ENCODE measurements around the gene WWOX. TPM values are rescaled to one million over a fixed set of nuclear protein-coding genes. Genes with fewer than 3 reads are reported as not detected.

The WWOX gene
- total and polyA plus RNA-seq, 2 of the 13 experiments (the other 11 are each of a cell fraction or from before 2014, with no cell fraction given), result 9.1 to 37.4 TPM

- Histone ChIP-seq H3K36me3 (replicated peaks in 1 of 2; ENCODE audit: control insufficient read depth in 1 of 2, insufficient read depth in 2 of 2, low read length in 2 of 2) (no peaks in the 10 kb centered on the region), H3K4me3 (replicated peaks in 1 of 3; ENCODE audit: insufficient read depth in 1 of 3, low read depth in 2 of 3, low read length in 3 of 3) (peak overlapping the region; percentile 64 to 74 (median 73)), H3K4me1 (ENCODE audit: insufficient read depth, low read length) (peaks cover 59% of the 10 kb centered on the region), H3K4me2 (ENCODE audit: low read depth, low read length) (peak overlapping the region; percentile 94), H3K27ac (ENCODE audit: extremely low read length, insufficient read depth, low read length) (peak overlapping the region; percentile 88), H3K27me3 (ENCODE audit: control insufficient read depth in 1 of 2, insufficient read depth in 2 of 2, low read length in 2 of 2) (no peaks in the 10 kb centered on the region), H3K9me3 (ENCODE audit: low read length) (no peaks in the 10 kb centered on the region), H2AFZ (ENCODE audit: low read length) (peak overlapping the region; percentile 50), H4K20me1 (ENCODE audit: insufficient read depth, low read length) (no peaks in the 10 kb centered on the region), H3K9ac (ENCODE audit: insufficient read depth, low read depth, low read length) (peak overlapping the region; percentile 71), H3K79me2 (ENCODE audit: insufficient read depth, low read length) (no peaks in the 10 kb centered on the region)
- CTCF ChIA-PET (ENCODE audit: low intra/inter-chr PET ratio, low total read pairs), result no interaction called here
- intact Hi-C loops (cut with micrococcal nuclease; ENCODE audit: unreplicated experiment), result loop anchor here (1.0 to 10.0 kb wide), 7 partner anchors 20 to 1100 kb away; partner anchors contain the start of gene MAF
- in situ Hi-C loops (cut with HindIII; ENCODE audit: extremely low pct_ligation_motif_present, low pct_unique_long_range_greater_than_20kb), result loop anchor here (25.0 kb wide), 1 partner anchor 1107 kb away; the partner anchor contains the start of gene MAF
- ATAC-seq (no peak), DNase-seq (ENCODE audit: low spot score) (no peak), FAIRE-seq (no peak)
- 35% methylated on average over 6 of the region's 6 CpGs for whole genome bisulfite sequencing (ENCODE audit: low lambda C conversion rate)
- POLR2A ChIA-PET, result interaction anchor here (2.1 to 3.8 kb wide), 4 partner anchors 18 to 376 kb away, joined by 6 to 88 read pairs (median 12); no protein-coding TSS in a partner anchor
- BruUV-seq (replicated peaks), result no TSS peak
- TF ChIP-seq RXRB (CRISPR knock-in tag; IDR thresholded peaks at IDR 0.05; ENCODE audit: borderline replicate concordance) (no peak), AHDC1 (CRISPR knock-in tag; IDR thresholded peaks at IDR 0.05; ENCODE audit: borderline replicate concordance) (0 out of 2 replicates have a peak, but pooled peaks have one; percentile 37), U2AF2 (IDR thresholded peaks at IDR 0.05; ENCODE audit: low read depth, low read length) (no peak), ZBTB7B (CRISPR knock-in tag; IDR thresholded peaks at IDR 0.05) (no peak), ZNF33A (CRISPR knock-in tag; IDR thresholded peaks at IDR 0.05; ENCODE audit: borderline replicate concordance) (0 out of 2 replicates have a peak, but pooled peaks have one; percentile 63), ELF1 (CRISPR knock-in tag; IDR thresholded peaks at IDR 0.05) (no peak), ZNF879 (CRISPR knock-in tag; IDR thresholded peaks at IDR 0.05) (0 out of 2 replicates have a peak, but pooled peaks have one; percentile 10), CCDC6 (CRISPR knock-in tag; IDR thresholded peaks at IDR 0.05) (no peak), SOX13 (IDR thresholded peaks at IDR 0.05) (no peak), SOX13 (CRISPR knock-in tag; conservative IDR thresholded peaks at IDR 0.05 in 1 of 2, IDR thresholded peaks at IDR 0.05 in 1 of 2) (peak in 1 of 2 experiments; percentile 45; a peak in 2 of 4 replicates), ZNF18 (CRISPR knock-in tag; IDR thresholded peaks at IDR 0.05; ENCODE audit: insufficient replicate concordance) (peak; percentile 40), ATF7-NPFF (CRISPR knock-in tag; IDR thresholded peaks at IDR 0.05; ENCODE audit: low read depth) (no peak), MLXIP (CRISPR knock-in tag; IDR thresholded peaks at IDR 0.05; ENCODE audit: borderline replicate concordance) (no peak), ZNF660 (CRISPR knock-in tag; IDR thresholded peaks at IDR 0.05; ENCODE audit: borderline replicate concordance, low read depth) (no peak)
These were observed 405.6 kb downstream of the WWOX start for GRCh38 chr16:78505036-78505435.
